GM18909 (cell line): Measurements from ENCODE around the gene ENO4.

Experiments
- ATAC-seq: cut with Tn5 transposase; IDR thresholded peaks from one replicate; pipeline ENCODE4 v1.9.1; 2021; ENCODE audit warnings: mild to moderate bottlenecking; ENCODE audit not compliant: unreplicated experiment, poor library complexity

ENO4 gene

DNA sequence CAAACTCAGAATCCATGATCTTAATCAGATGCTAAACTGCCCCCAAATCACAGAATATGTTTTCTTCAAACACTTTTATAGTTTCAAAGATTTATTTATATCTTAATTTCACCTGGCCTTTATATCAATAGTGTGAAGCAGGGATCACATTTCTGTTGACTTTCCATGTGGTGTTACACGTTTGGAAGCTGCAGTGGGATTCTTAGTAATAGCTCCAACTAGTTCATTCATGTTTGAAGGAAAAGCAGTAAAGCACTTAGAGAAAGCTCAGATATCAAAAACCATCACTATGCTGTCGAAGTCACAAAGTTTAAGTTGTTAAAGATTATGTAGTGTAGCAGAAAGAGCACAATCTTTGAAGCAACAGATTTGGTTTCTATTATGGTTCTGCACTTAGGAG is 16.8 kb downstream of the ENO4 start:
- no peak for ATAC-seq

DNA sequence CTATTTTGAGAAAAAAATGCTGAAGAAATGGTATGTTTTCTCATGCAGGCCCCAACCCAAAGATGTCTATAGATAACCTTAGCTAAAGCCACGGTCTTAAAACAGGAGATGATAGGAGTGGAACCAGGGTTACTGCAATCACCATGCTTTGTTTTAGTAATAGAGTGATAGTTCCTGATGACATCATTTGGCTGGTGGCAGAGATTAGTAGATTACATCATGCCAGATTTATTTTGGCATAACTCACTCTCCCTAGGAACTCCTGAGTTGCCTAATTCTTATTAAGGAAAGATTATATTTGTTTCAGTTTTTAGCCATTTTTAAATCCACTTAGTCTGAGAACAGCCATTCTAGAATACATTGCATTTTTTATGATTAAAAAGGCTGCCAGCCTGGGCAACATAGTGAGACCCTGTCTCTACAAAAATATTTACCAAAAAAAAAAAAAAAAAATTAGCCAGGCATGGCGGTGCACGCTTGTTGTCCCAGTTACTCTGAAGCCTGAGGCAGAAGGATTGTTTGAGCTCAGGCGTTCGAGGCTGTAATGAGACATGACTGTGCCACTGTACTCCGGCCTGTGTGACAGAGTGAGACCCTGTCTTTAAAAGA is 17.8 kb downstream of the ENO4 start:
- ATAC-seq = no peak

DNA sequence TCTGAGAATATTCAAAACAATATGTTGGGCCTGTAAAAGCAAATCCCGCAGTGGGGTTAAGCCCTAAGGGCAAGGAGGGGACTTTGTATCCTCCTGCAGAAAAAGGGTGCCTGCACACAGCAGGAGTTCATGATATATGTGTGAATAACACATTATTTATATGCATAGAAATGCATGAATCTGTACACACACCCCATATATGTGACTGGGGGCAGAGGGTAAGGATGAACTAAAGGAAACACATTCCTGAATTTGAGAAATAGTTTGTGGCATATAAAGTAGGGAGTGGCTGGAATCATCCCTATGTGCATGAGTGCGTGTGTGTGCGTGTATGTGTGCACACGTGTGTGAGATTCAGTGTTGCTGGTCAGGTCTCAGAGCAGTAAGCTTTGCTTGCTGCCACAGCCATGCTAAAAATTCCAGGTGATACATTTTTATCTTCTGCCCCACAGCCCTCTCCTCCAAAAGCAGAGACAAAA is 18.9 kb downstream of the ENO4 start:
- no peak for ATAC-seq

DNA sequence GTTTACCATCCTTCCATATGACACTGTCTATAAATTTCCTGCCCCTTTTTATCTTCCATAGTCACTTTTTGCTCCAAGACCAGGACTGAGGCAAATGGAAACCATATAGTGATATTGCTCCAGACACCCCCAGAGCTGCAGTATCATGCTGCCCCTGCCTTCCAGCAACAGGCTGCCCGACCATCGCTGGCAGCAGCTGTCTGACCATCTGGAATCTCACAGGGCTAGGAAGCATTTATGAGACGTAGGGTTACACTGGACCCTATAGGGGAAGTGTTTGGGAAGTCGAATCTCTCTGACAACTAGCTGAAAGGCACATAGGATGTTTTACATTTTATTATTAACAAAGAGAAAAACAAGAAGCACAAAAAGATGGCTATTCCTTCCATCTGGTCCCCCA is 19.4 kb downstream of the ENO4 start:
- no peak for ATAC-seq

DNA sequence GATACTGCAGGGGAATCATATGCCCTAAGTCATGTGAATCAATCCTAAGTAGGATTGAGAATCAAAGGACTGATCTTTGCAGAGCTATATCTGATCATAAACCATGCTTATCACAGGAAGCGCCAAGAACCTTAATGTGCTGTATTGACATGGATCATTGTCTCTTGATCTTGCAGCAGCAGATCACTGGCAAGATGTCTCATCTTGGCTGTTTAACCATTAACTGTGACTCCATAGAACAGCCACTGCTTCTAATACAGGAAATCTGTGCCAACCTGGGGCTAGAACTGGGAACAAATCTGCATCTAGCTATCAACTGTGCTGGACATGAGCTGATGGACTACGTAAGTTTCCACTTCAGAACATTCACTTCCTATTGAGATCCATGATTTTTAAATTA is 21.6 kb downstream of the ENO4 start:
- ATAC-seq = no peak

DNA sequence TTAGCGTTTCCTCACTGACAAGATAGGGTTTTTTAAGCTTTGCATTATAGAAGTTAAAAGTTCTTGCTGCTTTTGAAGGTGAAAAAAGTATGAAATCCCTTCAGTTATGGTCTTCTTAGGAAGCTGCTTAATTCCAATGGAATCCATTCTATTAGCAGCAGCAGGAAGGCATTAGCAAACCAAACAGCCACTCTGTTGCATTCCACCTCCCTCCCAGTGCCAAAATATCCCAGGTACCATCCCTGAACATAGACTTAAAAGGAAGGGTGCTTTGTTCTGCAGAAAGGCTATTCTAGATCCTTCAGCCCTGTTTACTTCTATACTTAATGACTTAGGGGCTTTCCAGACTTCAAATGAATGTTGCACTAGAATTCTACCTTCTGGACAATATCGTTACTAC is 23.8 kb downstream of the ENO4 start:
- ATAC-seq = no peak

DNA sequence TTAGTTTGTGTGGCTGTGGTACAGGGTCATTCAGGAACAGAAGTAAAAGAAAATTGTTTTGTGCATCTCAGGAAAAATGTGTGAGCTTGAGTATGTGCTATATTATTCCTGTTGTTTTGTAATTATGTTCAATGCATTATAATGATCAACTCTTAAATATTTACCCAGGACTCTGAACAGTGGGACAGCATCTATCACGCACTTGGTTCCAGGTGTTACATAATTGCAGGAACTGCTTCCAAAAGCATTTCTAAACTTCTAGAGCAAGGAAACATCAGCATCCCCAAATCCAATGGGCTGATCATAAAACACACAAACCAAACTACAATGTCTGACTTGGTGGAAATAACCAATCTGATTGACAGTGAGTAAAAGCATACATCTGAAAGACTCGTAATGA is 26.6 kb downstream of the ENO4 start:
- no peak for ATAC-seq

DNA sequence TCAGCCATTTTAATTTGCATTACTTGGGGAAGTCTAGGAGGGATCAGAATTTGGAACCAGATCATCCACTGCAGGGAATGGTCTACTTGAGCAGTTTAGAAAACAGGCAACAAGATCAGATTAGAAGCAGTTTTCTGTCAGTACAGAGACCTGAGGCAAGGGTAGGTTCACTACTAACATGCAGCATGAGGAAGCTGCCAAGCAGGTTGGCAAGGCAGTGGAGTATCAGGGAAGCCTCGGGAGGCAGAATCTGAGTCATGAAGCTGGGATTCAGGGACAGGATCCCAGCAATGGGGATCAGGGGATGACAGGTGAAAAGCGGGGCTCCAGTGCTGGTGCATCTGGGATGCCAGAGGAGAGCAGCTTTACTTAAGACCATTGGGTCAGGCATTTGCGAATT is 28.1 kb downstream of the ENO4 start:
- no peak for ATAC-seq

DNA sequence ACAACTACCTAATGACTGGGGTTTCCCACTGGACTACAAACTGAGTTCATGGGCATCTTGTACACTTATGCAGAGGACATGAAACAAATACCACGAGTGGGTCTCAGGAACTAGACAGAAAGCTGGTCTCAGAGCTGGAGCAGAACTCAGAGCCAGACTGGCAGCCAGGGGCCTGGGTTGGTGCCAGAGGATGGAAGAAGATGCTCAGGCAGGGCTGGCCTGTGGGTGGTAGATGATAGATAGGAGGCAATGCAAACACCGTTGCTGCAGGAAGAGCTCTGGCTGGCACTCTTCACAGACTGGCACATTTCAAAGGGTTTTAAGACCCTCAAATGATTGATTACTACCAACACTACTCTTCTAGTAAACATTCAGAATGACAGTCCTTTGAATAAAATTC is 28.8 kb downstream of the ENO4 start:
- ATAC-seq = no peak

DNA sequence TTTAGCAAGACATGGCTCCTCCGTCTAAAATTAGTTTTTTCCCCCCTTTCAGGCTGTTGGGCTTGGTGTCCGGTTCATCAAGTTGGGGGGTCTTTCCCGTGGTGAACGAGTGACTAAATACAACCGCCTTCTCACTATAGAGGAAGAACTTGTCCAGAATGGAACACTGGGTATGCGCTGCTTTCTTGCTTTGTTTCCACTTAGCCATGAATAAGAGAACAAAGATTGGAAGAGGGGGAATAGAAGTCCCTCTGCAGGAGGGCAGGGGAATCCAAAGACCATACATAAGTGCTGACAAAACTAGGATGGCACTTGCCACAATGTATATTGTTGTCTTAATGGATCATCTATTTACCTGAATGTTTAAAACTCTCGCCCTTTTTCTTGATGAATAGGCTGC is 30.5 kb downstream of the ENO4 start:
- no peak for ATAC-seq

DNA sequence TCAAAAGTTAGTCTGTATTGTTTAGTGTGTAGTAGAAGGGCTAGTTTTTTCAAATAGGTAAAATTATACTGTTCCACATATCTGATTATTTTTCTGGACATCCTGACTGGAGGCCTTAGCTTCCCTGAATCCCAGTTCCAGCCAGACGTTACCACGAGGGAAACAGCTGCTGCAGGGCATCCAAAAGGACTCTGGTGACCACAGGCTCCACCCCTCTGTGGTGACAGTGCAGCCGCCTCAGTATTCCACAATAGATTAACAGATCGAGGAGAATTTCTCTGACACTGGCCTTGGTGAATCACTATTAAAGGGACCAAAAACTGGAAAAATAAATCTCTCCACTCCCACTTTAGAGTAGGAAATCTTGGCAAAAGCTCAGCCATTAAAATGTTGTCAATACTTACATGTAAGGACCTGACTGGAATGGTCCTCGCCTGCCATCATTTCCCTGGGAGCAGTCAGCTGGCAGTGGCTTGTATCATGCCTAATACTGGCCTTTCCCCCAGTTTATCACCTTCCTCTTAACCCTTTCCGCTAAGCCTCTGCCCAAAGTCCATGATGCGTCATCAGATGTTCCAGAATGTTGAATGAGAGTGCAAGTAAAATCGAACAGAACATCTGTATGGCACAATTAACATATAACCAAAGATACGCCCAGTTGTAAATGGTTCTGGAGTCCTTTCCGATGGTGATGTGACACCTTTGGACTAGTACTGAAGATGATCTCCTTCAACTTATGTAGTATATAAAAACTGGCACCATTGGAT is 31.6 kb downstream of the ENO4 start:
- no peak for ATAC-seq

DNA sequence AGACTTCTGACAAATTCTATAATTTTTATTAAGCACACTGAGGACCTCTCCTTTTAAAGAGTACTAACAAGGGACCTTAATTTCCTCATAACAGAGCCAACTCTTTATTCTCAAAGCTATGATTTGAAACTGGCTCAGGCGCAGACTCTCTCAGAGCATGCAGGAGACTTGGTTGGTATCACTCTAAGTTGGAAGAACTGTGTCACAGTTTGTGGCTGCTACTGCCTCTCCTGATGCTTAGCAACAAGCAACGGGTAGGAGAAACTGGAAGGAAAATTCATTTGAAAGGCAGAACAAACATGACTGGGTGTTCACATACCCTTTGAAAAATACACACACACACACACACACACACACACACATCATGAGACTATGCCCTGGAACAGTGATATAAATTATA is 33.3 kb downstream of the ENO4 start:
- ATAC-seq = no peak

DNA sequence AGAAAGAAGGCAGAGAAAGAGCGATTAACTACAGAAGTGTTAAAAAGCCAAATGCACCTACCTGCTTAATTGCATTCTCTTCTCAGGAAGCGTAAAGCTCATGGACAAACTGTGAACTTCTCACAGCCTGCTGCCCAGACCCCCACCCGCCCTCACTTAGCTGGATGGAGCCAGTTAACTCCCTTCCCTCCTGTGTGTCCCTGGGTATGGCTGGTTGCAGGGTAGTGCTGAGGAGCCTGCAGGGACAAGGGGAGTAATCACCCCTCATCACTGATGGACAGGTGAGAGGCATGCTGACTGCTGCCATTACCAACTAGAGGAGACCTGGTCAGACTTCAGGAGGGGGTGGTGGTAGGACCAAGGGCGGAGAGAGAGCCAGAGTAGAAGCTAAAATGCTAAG is 37.5 kb downstream of the ENO4 start:
- ATAC-seq = no peak

DNA sequence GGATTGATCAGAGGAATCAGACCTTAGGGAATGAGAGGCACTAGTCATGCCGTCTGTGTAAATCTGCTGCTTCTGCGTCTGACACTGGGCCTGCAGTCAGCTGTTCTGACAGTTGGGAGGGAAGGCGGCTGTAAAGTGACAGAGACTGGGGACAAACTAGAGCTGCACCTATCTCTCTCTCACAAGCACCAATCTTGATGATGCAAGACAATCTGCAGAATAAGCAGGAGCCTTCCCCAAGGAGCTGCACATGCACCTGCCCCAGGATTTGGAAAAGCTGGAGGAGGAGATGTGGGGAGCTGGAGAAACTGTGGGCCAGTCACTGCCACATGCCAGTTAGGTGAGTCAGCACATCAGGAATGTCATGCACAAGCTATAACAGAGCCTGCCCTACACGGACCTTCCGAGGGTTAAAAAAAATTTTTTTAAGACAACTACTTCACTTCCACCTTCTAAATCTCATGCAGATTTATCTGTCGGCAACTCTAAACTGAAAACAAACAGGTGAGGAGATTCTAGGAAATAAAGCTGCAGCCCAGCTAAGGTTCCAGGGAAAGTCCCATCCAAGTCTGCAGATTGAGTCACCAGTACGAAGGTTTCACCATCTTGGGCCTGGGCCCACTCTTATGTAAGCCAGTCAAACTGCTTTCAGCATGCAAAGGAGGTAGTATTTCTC is 39.2 kb downstream of the ENO4 start:
- ATAC-seq = no peak

DNA sequence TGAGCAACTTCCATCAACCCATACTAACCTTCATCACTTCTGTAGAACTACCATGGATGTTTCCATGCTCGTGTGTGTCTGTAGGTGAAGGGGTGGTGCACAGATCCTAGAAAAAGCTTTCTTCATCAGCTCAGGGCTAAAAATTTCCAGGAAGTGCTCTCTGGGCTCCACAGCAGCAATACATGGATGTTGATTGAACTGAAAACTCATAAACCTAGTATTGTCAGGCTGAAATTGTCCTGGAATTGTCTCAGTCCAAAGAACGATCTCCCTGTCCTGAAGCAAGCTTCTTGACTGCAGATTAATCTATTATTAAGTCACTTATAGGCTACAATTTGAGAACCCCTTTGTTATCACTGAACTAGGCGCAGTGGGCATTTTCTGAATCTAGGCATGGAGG is 39.8 kb downstream of the ENO4 start:
- no peak for ATAC-seq

DNA sequence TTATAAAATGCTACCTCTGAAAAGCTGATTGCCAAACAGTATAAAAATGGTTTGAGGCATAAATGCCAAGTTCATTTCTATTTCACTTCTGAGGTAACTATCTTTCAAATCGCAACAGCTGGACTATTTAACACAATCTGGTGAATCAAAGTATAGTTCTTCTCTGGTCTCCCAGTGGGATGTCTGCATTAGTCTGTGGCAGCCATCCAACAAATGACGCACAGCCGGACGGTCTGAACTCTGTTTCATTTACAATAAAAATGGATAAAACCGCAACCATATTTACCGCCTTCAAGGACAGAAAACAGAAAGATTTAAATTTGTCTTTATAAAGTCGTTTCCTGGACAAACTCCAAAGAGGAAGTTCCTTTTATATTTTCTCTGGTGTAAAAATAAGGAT is 41.9 kb downstream of the ENO4 start:
- ATAC-seq = no peak

DNA sequence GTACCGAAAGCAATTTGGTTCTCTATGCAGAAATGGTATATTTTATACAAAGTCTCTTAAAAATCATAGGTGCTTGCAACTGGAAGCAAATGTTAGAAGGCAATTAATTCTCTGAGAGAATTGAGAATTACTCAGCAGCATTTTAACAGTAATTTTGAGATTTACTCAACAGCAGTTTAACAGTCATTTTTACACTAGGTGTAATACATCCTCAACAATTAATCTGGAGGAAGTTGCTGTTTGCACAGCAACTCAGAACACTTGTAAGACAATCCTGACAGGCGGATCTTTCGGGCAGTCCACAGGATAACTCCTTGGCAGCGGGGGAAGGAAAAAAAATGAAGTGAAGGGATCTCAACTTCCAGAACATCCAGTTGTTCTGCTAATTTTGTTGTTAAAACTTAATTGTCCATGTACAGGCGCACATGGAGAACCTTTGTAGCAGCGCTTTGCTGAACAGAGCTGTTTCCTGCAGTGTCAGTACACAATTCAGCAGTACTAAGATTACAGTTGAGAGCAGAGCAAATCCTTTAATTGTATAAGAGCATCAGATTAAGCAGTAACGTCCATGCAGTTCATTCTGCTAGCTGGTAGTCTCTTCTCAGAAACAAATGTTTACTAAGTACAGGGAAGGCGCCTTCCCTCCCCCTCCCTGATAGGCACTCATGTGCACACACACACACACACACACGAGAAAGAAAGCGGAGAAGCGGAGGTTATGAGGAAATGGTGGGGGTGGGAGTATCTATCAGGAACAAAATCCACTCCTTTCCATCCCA is 43.8 kb downstream of the ENO4 start:
- no peak for ATAC-seq

DNA sequence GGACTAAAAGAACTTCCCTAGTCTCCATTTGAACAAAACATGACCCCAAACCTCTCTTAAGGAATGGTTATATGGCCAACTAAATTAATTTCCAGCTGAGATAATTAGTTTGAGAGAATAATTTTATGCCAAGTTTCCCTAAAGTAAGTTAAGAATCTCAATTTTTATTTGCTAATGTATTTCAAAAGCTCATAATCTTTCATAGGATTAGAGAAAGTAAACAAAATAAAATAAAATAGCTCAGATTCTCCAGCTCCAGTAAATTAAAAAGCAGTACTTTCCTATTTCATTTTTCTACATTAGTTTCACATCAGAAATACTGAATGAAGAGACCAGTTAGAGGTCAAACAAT is 44.4 kb downstream of the ENO4 start:
- ATAC-seq = no peak

DNA sequence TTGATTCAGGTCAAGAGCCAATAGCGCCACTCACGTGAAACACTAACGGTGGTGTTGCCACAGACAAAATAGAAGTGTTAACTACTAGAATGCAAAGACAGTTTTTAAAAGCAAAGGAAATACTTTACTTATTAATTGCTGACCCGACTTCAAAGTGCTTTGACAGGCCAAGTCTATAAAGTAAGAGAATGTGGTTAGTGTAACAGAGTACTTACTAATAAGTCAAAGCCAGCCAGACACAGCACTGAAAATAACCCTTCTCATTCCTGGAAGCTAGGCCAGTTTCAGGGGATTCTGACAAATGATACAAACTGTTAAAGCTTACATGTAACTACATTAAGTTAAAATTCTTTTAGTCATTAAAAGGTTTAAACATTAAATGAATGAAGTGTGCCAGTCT is 50.3 kb downstream of the ENO4 start:
- ATAC-seq = peak; percentile 41

DNA sequence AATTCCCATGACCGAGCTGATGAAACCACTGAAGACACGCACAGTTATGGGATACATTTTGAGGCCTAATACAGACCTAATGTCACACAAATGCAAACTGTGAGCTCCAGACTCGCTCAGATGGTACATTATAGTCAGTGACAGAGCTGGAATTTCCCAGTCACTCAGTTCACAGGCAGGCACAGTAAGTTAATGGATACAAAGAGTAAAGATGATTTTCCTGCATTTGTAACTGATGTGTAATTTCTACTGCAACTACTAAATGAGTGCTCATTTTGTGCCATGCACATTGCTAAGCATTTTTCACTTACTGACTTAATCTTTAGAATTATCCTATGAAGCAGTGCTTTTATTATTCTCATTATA is 56.5 kb downstream of the ENO4 start:
- ATAC-seq = no peak
